HG03066 (cell line): Measurements from ENCODE around the gene TUBB4A.

ENCODE experiments used
- ATAC-seq: cut with Tn5 transposase; IDR thresholded peaks from one replicate; pipeline ENCODE4 v1.9.1; 2021; ENCODE audit warnings: low read depth; ENCODE audit not compliant: unreplicated experiment

The TUBB4A gene

GRCh38 chr19:6448045-6448444, 54.1 kb downstream of the TUBB4A start:
- no peak for ATAC-seq

- no peak for ATAC-seq
Measured at GRCh38 chr19:6446452-6446851, 55.7 kb downstream of the TUBB4A start.
